ENCODE measurements around the gene ATP10D. TPM values are rescaled to one million over a fixed set of nuclear protein-coding genes. Genes with fewer than 3 reads are reported as not detected.
A peak's percentile ranks its signal among the peaks of the same experiment; 100 is the strongest.

Gene ATP10D
- total RNA-seq, 6 donors from 2014 or later = 13.7 to 27.6 (median 22.1) TPM

- WGBS, 2 donors = 56 to 92% methylated on average over 3 of the region's 3 CpGs
- H3K27me3 ChIP-seq = no peaks in the 10 kb centered on the region
- DNase-seq (no peak), ATAC-seq (ENCODE audit: low FRiP score in 2 of 2) (no peak)
- H3K27ac ChIP-seq = no peak overlapping the region
- peaks cover 4 to 6% (median 4%) of the 10 kb centered on the region in 4 donors for H3K4me1 ChIP-seq
- no peaks in the 10 kb centered on the region for H3K36me3 ChIP-seq
- no peak overlapping the region for H3K4me3 ChIP-seq
- H3K9me3 ChIP-seq = no peaks in the 10 kb centered on the region
- TF ChIP-seq EP300 (IDR thresholded peaks at IDR 0.05) (no peak), CTCF (IDR thresholded peaks at IDR 0.05) (no peak), POLR2AphosphoS5 (IDR thresholded peaks at IDR 0.05) (no peak), POLR2A (IDR thresholded peaks at IDR 0.05) (no peak)
These were observed 20.1 kb downstream of the ATP10D start for GRCh38 chr4:47505147-47505546.

DNA sequence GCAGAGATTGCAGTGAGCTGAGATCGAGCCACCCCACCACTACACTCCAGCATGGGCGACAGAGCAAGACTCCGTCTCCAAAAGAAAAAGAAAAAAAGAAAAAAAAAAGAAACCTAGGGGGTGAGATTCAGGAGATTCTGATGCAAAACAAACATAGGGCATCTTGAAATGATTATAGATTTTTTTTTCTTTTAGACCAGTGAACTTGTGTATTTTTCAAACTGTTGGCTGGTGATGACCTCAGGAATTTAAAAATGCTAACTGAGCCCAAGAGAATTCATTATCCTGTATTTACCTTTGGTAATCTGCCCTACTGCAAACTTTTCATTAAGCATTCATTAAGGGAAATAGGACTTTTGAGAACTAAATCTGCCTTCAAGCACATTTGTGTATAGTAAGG lies 20.6 kb downstream of the ATP10D start:
- Histone ChIP-seq H3K27ac (no peak overlapping the region), H3K27me3 (no peaks in the 10 kb centered on the region), H3K4me1 (peaks cover 4 to 9% (median 6%) of the 10 kb centered on the region in 4 donors), H3K4me3 (no peak overlapping the region), H3K36me3 (no peaks in the 10 kb centered on the region), H3K9me3 (no peaks in the 10 kb centered on the region)
- 82 to 96% methylated on average over 3 of the region's 3 CpGs for WGBS, 2 donors
- TF ChIP-seq EP300 (IDR thresholded peaks at IDR 0.05) = no peak
- TF ChIP-seq POLR2A (IDR thresholded peaks at IDR 0.05) = no peak
- TF ChIP-seq POLR2AphosphoS5 (IDR thresholded peaks at IDR 0.05) = no peak
- TF ChIP-seq CTCF (IDR thresholded peaks at IDR 0.05) = no peak
- ATAC-seq (ENCODE audit: low FRiP score in 2 of 2) (no peak), DNase-seq (no peak)

DNA sequence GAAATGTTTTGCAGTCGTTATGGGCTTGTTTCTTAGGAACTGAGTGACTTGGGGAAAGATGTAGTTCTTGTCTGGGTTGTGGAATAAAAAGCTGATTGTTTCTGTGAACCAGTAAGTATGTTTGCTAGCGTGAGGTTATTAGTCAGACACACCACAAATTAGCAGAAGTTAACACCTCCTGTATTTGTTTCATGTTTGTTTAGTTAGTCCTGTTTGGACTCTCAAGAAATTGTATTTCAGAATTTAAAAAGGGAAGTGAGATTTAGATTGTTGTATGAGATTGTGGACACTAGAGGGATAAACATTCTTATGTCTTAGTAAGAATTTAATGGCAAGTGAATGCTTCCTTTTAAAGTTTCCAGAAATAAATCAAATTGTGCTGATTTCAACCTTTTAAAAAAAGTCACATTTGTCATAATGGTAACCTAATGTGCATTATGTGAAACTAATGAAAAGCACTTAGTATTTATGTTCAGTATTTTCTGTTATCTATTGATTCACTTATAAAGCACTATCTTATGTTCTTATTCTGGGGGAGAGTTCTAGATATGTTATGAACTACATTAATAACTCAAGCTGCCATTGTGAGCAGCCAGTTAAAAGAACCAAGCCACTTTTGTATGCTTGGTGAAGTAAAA lies 25.6 kb downstream of the ATP10D start:
- Histone ChIP-seq H3K4me3 (no peak overlapping the region), H3K4me1 (peaks cover 4 to 9% (median 7%) of the 10 kb centered on the region in 4 donors), H3K36me3 (peaks cover 0 to 31% (median 4%) of the 10 kb centered on the region in 4 donors), H3K27ac (peak overlapping the region in 2 of 4 donors; percentile 54 to 58), H3K27me3 (no peaks in the 10 kb centered on the region), H3K9me3 (no peaks in the 10 kb centered on the region)
- WGBS, 2 donors = 20 to 29% methylated on average over 2 of the region's 2 CpGs
- DNase-seq (no peak), ATAC-seq (ENCODE audit: low FRiP score in 2 of 2) (peak in 1 of 2 donors; percentile 79)
- TF ChIP-seq CTCF (IDR thresholded peaks at IDR 0.05) (peak in 1 of 6 experiments; percentile 13), POLR2AphosphoS5 (IDR thresholded peaks at IDR 0.05) (no peak), EP300 (IDR thresholded peaks at IDR 0.05) (no peak)

- ATAC-seq (ENCODE audit: low FRiP score in 2 of 2) = no peak
- WGBS, 2 donors = 89 to 90% methylated on average over 1 of the region's 1 CpG
- TF ChIP-seq POLR2AphosphoS5 (IDR thresholded peaks at IDR 0.05) (no peak), CTCF (IDR thresholded peaks at IDR 0.05) (no peak), POLR2A (IDR thresholded peaks at IDR 0.05) (no peak), EP300 (IDR thresholded peaks at IDR 0.05) (no peak)
These were observed 28.4 kb downstream of the ATP10D start for GRCh38 chr4:47513461-47513860.

More at GRCh38 chr4:47513461-47513860, 28.4 kb downstream of the ATP10D start:
- H3K27me3 ChIP-seq = no peaks in the 10 kb centered on the region
- H3K27ac ChIP-seq = no peak overlapping the region
- no peak for DNase-seq
- H3K36me3 ChIP-seq = peaks cover 0 to 32% (median 4%) of the 10 kb centered on the region in 4 donors
- no peaks in the 10 kb centered on the region for H3K9me3 ChIP-seq
- peaks cover 4 to 9% (median 7%) of the 10 kb centered on the region in 4 donors for H3K4me1 ChIP-seq
- no peak overlapping the region for H3K4me3 ChIP-seq

All from upper lobe of left lung (tissue), 6 donors.